Erythroblast (primary cell): ENCODE data around the gene CS.
"Not testable (repeated sequence)": the region's sequence is repeated elsewhere in the genome, so short reads cannot be mapped to it uniquely, and the experiment has no call there.

Experiments used
- GATA1 ChIP-seq: IDR thresholded peaks from 2 replicates; pipeline ENCODE4 v1.6.1; 2011; ENCODE audit warnings: low read depth, mild to moderate bottlenecking, control low read depth, low read length, moderate library complexity
- POLR2A ChIP-seq: IDR thresholded peaks from 2 replicates; pipeline ENCODE4 v1.6.1; 2011; ENCODE audit warnings: mild to moderate bottlenecking, low read length

GRCh38 chr12:56262955-56263354, 37.2 kb downstream of the CS start:
- not testable (repeated sequence) for TF ChIP-seq POLR2A, GATA1
